HepG2 (cell line): Measurements from ENCODE around the gene ZNF764. TPM values are rescaled to one million over a fixed set of nuclear protein-coding genes. Genes with fewer than 3 reads are reported as not detected.

Source experiments
- ATAC-seq: fragments of 200-7000 bp; cut with Tn5 transposase; 3 replicates; pipeline ENCODE4 v1.9.1; 2020; ENCODE audit warnings: mild to moderate bottlenecking, moderate library complexity
- BruUV-seq: library from RNA; stranded (reverse); fragments of 400-500 nt; replicated peaks from 2 replicates; lab custom pipeline; 2021; lab: Mats Ljungman, UMichigan
- CTCF ChIA-PET: fragments of 300-600 bp; formaldehyde crosslinking; extraction: SDS; loops from one replicate; lab custom pipeline; 2021; ENCODE audit warnings: low total read pairs, inconsistent platforms, low intra/inter-chr PET ratio; lab: Yijun Ruan, JAX
- POLR2A ChIA-PET: fragments of 350-600 bp; sonication (Branson Sonifier 250); formaldehyde crosslinking; loops from one replicate; lab custom pipeline; 2020; ENCODE audit warnings: antibody characterized with exemption, inconsistent platforms; lab: Yijun Ruan, JAX
- DNase-seq: peaks from one replicate; pipeline ENCODE4 v3.0.0-alpha.2; 2015; ENCODE audit warnings: low spot score
- FAIRE-seq: peaks from 3 replicates; lab custom pipeline; 2011; peaks lifted over from hg19 to GRCh38; lab: Jason Lieb, UNC
- H2AFZ ChIP-seq: one replicate; pipeline ENCODE4 v1.6.1; 2011; ENCODE audit warnings: low read length, inconsistent platforms
- H3K27ac ChIP-seq: fragments of 300-600 bp; 3 replicates; pipeline ENCODE4 v1.8.0; 2011; ENCODE audit warnings: mixed run types, mild to moderate bottlenecking, mixed read lengths, low read length, inconsistent platforms; ENCODE audit not compliant: insufficient read depth; ENCODE audit errors: extremely low read length
- H3K27me3 ChIP-seq, 2 experiments: fragments of 200-600 bp in 1 of 2; 2 replicates in 1 of 2; 3 replicates in 1 of 2; pipeline versions ENCODE4 v1.6.0 to v1.8.0; 2011; ENCODE audit warnings: low read length in 2 of 2, mild to moderate bottlenecking in 2 of 2, moderate library complexity in 2 of 2, inconsistent platforms in 1 of 2; ENCODE audit not compliant: insufficient read depth in 2 of 2, control insufficient read depth in 1 of 2
- H3K36me3 ChIP-seq, 2 experiments: fragments of 200-600 bp in 1 of 2; replicated peaks in 1 of 2; 2 replicates in 1 of 2; 3 replicates in 1 of 2; pipeline versions ENCODE4 v1.5.1 to v1.8.0; 2011; ENCODE audit warnings: low read length in 2 of 2, inconsistent platforms in 1 of 2; ENCODE audit not compliant: insufficient read depth in 2 of 2, control insufficient read depth in 1 of 2
- H3K4me1 ChIP-seq: 2 replicates; pipeline ENCODE4 v1.5.1; 2012; ENCODE audit warnings: low read length, inconsistent platforms; ENCODE audit not compliant: insufficient read depth
- H3K4me2 ChIP-seq: 2 replicates; pipeline ENCODE4 v1.6.0; 2011; ENCODE audit warnings: low read depth, low read length, inconsistent platforms
- H3K4me3 ChIP-seq, 3 experiments: fragments of 200-600 bp in 1 of 3; sonication (generic), shearing (Covaris generic) in 1 of 3; replicated peaks in 1 of 3; 2 replicates each; pipeline ENCODE4 v1.5.1; 2011 to 2016; ENCODE audit warnings: low read length in 3 of 3, inconsistent platforms in 2 of 3, low read depth in 2 of 3, mild to moderate bottlenecking in 2 of 3, control low read depth in 1 of 3, mixed read lengths in 1 of 3; ENCODE audit not compliant: insufficient read depth in 1 of 3
- H3K79me2 ChIP-seq: one replicate; pipeline ENCODE4 v1.6.1; 2011; ENCODE audit warnings: low read length, inconsistent platforms; ENCODE audit not compliant: insufficient read depth
- H3K9ac ChIP-seq: 2 replicates; pipeline ENCODE4 v1.6.0; 2011; ENCODE audit warnings: mild to moderate bottlenecking, low read depth, low read length, inconsistent platforms; ENCODE audit not compliant: insufficient read depth
- H3K9me3 ChIP-seq: 2 replicates; pipeline ENCODE4 v1.5.1; 2012; ENCODE audit warnings: mild to moderate bottlenecking, low read length
- H4K20me1 ChIP-seq: 2 replicates; pipeline ENCODE4 v1.6.0; 2011; ENCODE audit warnings: inconsistent platforms, mild to moderate bottlenecking, low read length, moderate library complexity; ENCODE audit not compliant: insufficient read depth
- AFF4 ChIP-seq: sonication (generic); formaldehyde crosslinking; IDR thresholded peaks from 2 replicates; pipeline ENCODE4 v1.4.0; 2020; ENCODE audit warnings: missing genetic modification reagents
- CBFB ChIP-seq: sonication (generic); formaldehyde crosslinking; IDR thresholded peaks from 2 replicates; pipeline ENCODE4 v1.4.0; 2020; ENCODE audit warnings: missing genetic modification reagents
- CHD4 ChIP-seq: fragments of 200-600 bp; sonication (generic); IDR thresholded peaks from 2 replicates; pipeline ENCODE4 v1.7.0; 2017; ENCODE audit warnings: mild to moderate bottlenecking, low read length, borderline replicate concordance
- GFI1 ChIP-seq: sonication (generic); formaldehyde crosslinking; IDR thresholded peaks from 2 replicates; pipeline ENCODE4 v1.5.0; 2020; ENCODE audit warnings: missing genetic modification reagents, mild to moderate bottlenecking, borderline replicate concordance
- HDAC2 ChIP-seq: sonication (generic); formaldehyde crosslinking; IDR thresholded peaks from 2 replicates; pipeline ENCODE4 v1.4.0; 2020; ENCODE audit warnings: missing genetic modification reagents
- IKZF5 ChIP-seq: IDR thresholded peaks from 2 replicates; pipeline ENCODE4 v1.6.1; 2018; ENCODE audit warnings: missing genetic modification reagents, mild to moderate bottlenecking, missing compliant biosample characterization
- KDM6A ChIP-seq: IDR thresholded peaks from 2 replicates; pipeline ENCODE4 v1.6.1; 2016; ENCODE audit warnings: low read depth
- MYC ChIP-seq: sonication (generic); formaldehyde crosslinking; IDR thresholded peaks from 2 replicates; pipeline ENCODE4 v1.9.0; 2021; ENCODE audit warnings: missing genetic modification reagents, borderline replicate concordance
- RBM22 ChIP-seq: fragments of 200-400 bp; formaldehyde crosslinking; optimal IDR thresholded peaks from 2 replicates; pipeline ENCODE3; 2017; ENCODE audit warnings: mild to moderate bottlenecking, low read length, moderate library complexity
- ZBTB3 ChIP-seq: sonication (generic); formaldehyde crosslinking; IDR thresholded peaks from 2 replicates; pipeline ENCODE4 v1.4.0; 2020; ENCODE audit warnings: low read depth, mild to moderate bottlenecking, moderate library complexity, missing genetic modification reagents, borderline replicate concordance
- ZNF251 ChIP-seq: sonication (generic); formaldehyde crosslinking; IDR thresholded peaks from 2 replicates; pipeline ENCODE4 v1.9.0; 2021; ENCODE audit warnings: mild to moderate bottlenecking, missing genetic modification reagents
- ZNF484 ChIP-seq: sonication (generic); formaldehyde crosslinking; IDR thresholded peaks from 2 replicates; pipeline ENCODE4 v1.5.1; 2020; ENCODE audit warnings: mild to moderate bottlenecking, low read depth, missing genetic modification reagents, borderline replicate concordance
- ZNF558 ChIP-seq: sonication (generic); formaldehyde crosslinking; IDR thresholded peaks from 2 replicates; pipeline ENCODE4 v1.9.0; 2022; ENCODE audit warnings: mild to moderate bottlenecking, missing genetic modification reagents, borderline replicate concordance
- ZSCAN9 ChIP-seq: IDR thresholded peaks from 2 replicates; pipeline ENCODE4 v1.6.1; 2016; ENCODE audit warnings: borderline replicate concordance
- WGBS: methylation state at CpG from one replicate; pipeline ENCODE4 v1.1.6; 2017; ENCODE audit warnings: low lambda C conversion rate; 5-methylcytosine and 5-hydroxymethylcytosine counted together
- in situ Hi-C: cut with HindIII; loops from 2 replicates; pipeline ENCODE4 v1.10.0; 2017; ENCODE audit warnings: low pct_unique_long_range_greater_than_20kb; ENCODE audit not compliant: extremely low pct_ligation_motif_present
- intact Hi-C: fragments of 100-400 bp; cut with micrococcal nuclease; formaldehyde crosslinking; loops from one replicate; pipeline ENCODE4 v1.10.0; 2022; ENCODE audit not compliant: unreplicated experiment
- polyA plus RNA-seq, 8 experiments: library from polyadenylated mRNA; depleted of rRNA in 3 of 8; stranded (reverse) in 7 of 8; unstranded in 1 of 8; fragments of >200 nt; fragmentation: Illumina TruSeq in 4 of 8; extraction: Trizol in 4 of 8; gene quantifications; 2 replicates each; pipeline versions ENCODE4 v1.2.1 to v1.2.3, GENCODE V29; 2011 to 2016; ENCODE audit warnings: low read depth in 4 of 8, missing spikeins in 1 of 8, mixed read lengths in 1 of 8; ENCODE audit not compliant: insufficient read depth in 1 of 8
- total RNA-seq, 5 experiments: library from RNA; depleted of rRNA; stranded (reverse); fragments of >200 nt; fragmentation: Illumina TruSeq; extraction: Trizol; gene quantifications; 2 replicates each; pipeline ENCODE4 v1.2.3, GENCODE V29; 2016; ENCODE audit warnings: low read depth in 1 of 5

The ZNF764 gene
- total and polyA plus RNA-seq, 2 of the 13 experiments (the other 11 are each of a cell fraction or from before 2014, with no cell fraction given): 4.1 to 9.1 TPM

GRCh38 chr16:30601966-30602365 is 43.8 kb upstream of the ZNF764 start:
- Histone ChIP-seq H3K79me2 (no peaks in the 10 kb centered on the region), H3K27me3 (no peaks in the 10 kb centered on the region), H3K4me2 (no peak overlapping the region), H2AFZ (no peak overlapping the region), H3K27ac (no peak overlapping the region), H3K9ac (no peak overlapping the region), H3K4me1 (peaks cover 24% of the 10 kb centered on the region), H4K20me1 (no peaks in the 10 kb centered on the region), H3K9me3 (peaks cover 4% of the 10 kb centered on the region), H3K4me3 (no peak overlapping the region), H3K36me3 (peaks cover 16 to 33% of the 10 kb centered on the region in 2 experiments; a peak in 4 of 5 replicates)
- POLR2A ChIA-PET: interaction anchor here (0.7 to 3.4 kb wide), 4 partner anchors 9 to 172 kb away, joined by 3 to 15 read pairs (median 5); partner anchors contain the start of genes DCTPP1, ZNF689 and ZNF764
- TF ChIP-seq RBM22 (peak; percentile 13), IKZF5 (CRISPR knock-in tag) (no peak)
- FAIRE-seq (no peak), ATAC-seq (no peak), DNase-seq (no peak)
- intact Hi-C loops: no loop called here
- BruUV-seq: no TSS peak
- WGBS: 96% methylated on average over 4 of the region's 4 CpGs
- in situ Hi-C loops: loop anchor here (10.0 kb wide), 1 partner anchor 167 kb away; the partner anchor contains the start of gene DCTPP1
- CTCF ChIA-PET: no interaction called here

- CTCF ChIA-PET: no interaction called here
- peaks cover 16 to 28% of the 10 kb centered on the region in 2 experiments; a peak in 4 of 5 replicates for H3K36me3 ChIP-seq
- in situ Hi-C loops: loop anchor here (10.0 kb wide), 1 partner anchor 166 kb away; the partner anchor contains the start of gene DCTPP1
- WGBS: 94% methylated on average over 2 of the region's 2 CpGs
- peaks cover 4% of the 10 kb centered on the region for H3K9me3 ChIP-seq
- H2AFZ ChIP-seq: no peak overlapping the region
- no peaks in the 10 kb centered on the region for H4K20me1 ChIP-seq
- no peak overlapping the region for H3K27ac ChIP-seq
- DNase-seq: no peak
- H3K27me3 ChIP-seq: no peaks in the 10 kb centered on the region
- BruUV-seq: no TSS peak
- POLR2A ChIA-PET: interaction anchor here (0.7 to 3.4 kb wide), 3 partner anchors 10 to 199 kb away, joined by 3 to 15 read pairs (median 4); partner anchors contain the start of gene ZNF689
- no peaks in the 10 kb centered on the region for H3K79me2 ChIP-seq
- FAIRE-seq: no peak
- ATAC-seq: no peak
- H3K4me1 ChIP-seq: peaks cover 24% of the 10 kb centered on the region
- H3K9ac ChIP-seq: no peak overlapping the region
- H3K4me3 ChIP-seq: no peak overlapping the region
- H3K4me2 ChIP-seq: no peak overlapping the region
- intact Hi-C loops: no loop called here
- TF ChIP-seq ZSCAN9 (CRISPR knock-in tag): no peak
- no peak for TF ChIP-seq ZNF558 (CRISPR knock-in tag)
- TF ChIP-seq MYC: no peak
- TF ChIP-seq KDM6A (CRISPR knock-in tag): no peak
- TF ChIP-seq CHD4: no peak
- TF ChIP-seq GFI1: no peak
- no peak for TF ChIP-seq ZNF251 (CRISPR knock-in tag)
- TF ChIP-seq HDAC2 (CRISPR knock-in tag): no peak
- TF ChIP-seq AFF4 (CRISPR knock-in tag): no peak
- no peak for TF ChIP-seq ZBTB3
- TF ChIP-seq ZNF484: no peak
- no peak for TF ChIP-seq CBFB
Observed at GRCh38 chr16:30600929-30601328, 42.8 kb upstream of the ZNF764 start.
